H1 (cell line): ENCODE measurements around the gene FBXO21. TPM values are rescaled to one million over a fixed set of nuclear protein-coding genes. Genes with fewer than 3 reads are reported as not detected.
"Not testable (repeated sequence)": the region's sequence is repeated elsewhere in the genome, so short reads cannot be mapped to it uniquely, and the experiment has no call there.

Experiments used
- CTCF ChIA-PET: fragments of 300-600 bp; sonication (Branson Sonifier 250); formaldehyde crosslinking; loops from one replicate; lab custom pipeline; 2021; ENCODE audit not compliant: partially characterized antibody; lab: Charles Lee
- POLR2A ChIA-PET: fragments of 300-600 bp; sonication (Branson Sonifier 250); formaldehyde crosslinking; loops from one replicate; lab custom pipeline; 2021; ENCODE audit warnings: inconsistent platforms; ENCODE audit not compliant: partially characterized antibody; lab: Charles Lee
- DNase-seq, 2 experiments: peaks; one replicate each; pipeline versions ENCODE4 v3.0.0 to v3.0.0-alpha.2; 2010 to 2022; ENCODE audit warnings: low spot score in 2 of 2, low read depth in 1 of 2, mixed read lengths in 1 of 2
- FAIRE-seq: peaks from 2 replicates; lab custom pipeline; 2011; peaks lifted over from hg19 to GRCh38; lab: Jason Lieb, UNC
- H2AFZ ChIP-seq: 2 replicates; pipeline ENCODE4 v1.8.1; 2012; ENCODE audit warnings: low read length, inconsistent platforms
- H2AK5ac ChIP-seq: 2 replicates; pipeline ENCODE4 v1.6.1; 2013; ENCODE audit warnings: low read depth, low read length
- H2BK120ac ChIP-seq: replicated peaks from 2 replicates; pipeline ENCODE3; 2013; ENCODE audit warnings: low read depth, low read length, inconsistent platforms
- H2BK12ac ChIP-seq: 2 replicates; pipeline ENCODE4 v1.6.1; 2013; ENCODE audit warnings: low read depth, low read length
- H2BK15ac ChIP-seq: 2 replicates; pipeline ENCODE4 v1.6.1; 2013; ENCODE audit warnings: low read length
- H2BK20ac ChIP-seq: 2 replicates; pipeline ENCODE4 v1.6.1; 2013; ENCODE audit warnings: low read length
- H2BK5ac ChIP-seq: 2 replicates; pipeline ENCODE4 v1.6.1; 2013; ENCODE audit warnings: low read depth, low read length
- H3K14ac ChIP-seq: 2 replicates; pipeline ENCODE4 v1.6.1; 2013; ENCODE audit warnings: inconsistent platforms; ENCODE audit not compliant: insufficient read length
- H3K18ac ChIP-seq: 2 replicates; pipeline ENCODE4 v1.6.1; 2013; ENCODE audit warnings: low read length; ENCODE audit errors: extremely low read depth
- H3K23ac ChIP-seq: 2 replicates; pipeline ENCODE4 v1.6.1; 2013; ENCODE audit warnings: inconsistent platforms; ENCODE audit not compliant: insufficient read length
- H3K23me2 ChIP-seq: 2 replicates; pipeline ENCODE4 v1.6.1; 2013; ENCODE audit warnings: low read depth, low read length
- H3K27ac ChIP-seq: 2 replicates; pipeline ENCODE4 v1.6.1; 2011; ENCODE audit warnings: low read depth, low read length, inconsistent platforms
- H3K27me3 ChIP-seq, 4 experiments: replicated peaks in 1 of 4; 1 replicate in 1 of 4; 2 replicates in 3 of 4; pipeline versions ENCODE4 v1.6.1 to v1.8.1; 2011 to 2013; ENCODE audit warnings: low read length in 3 of 4, mild to moderate bottlenecking in 3 of 4, inconsistent platforms in 2 of 4, mixed read lengths in 2 of 4, moderate library complexity in 1 of 4; ENCODE audit not compliant: control insufficient read depth in 3 of 4, insufficient read depth in 3 of 4; ENCODE audit errors: extremely low read depth in 1 of 4
- H3K36me3 ChIP-seq, 4 experiments: 2 replicates each; pipeline versions ENCODE4 v1.6.1 to v1.8.1; 2011 to 2013; ENCODE audit warnings: mild to moderate bottlenecking in 4 of 4, low read length in 3 of 4, moderate library complexity in 2 of 4, control low read depth in 1 of 4, inconsistent platforms in 1 of 4; ENCODE audit not compliant: insufficient read depth in 4 of 4, control insufficient read depth in 2 of 4
- H3K4ac ChIP-seq: replicated peaks from 2 replicates; pipeline ENCODE3; 2013; ENCODE audit warnings: low read length, low read depth, mixed read lengths, inconsistent platforms; ENCODE audit not compliant: insufficient read length
- H3K4me1 ChIP-seq, 4 experiments: replicated peaks in 1 of 4; 1 replicate in 1 of 4; 2 replicates in 3 of 4; pipeline versions ENCODE4 v1.6.1 to v1.8.1; 2011 to 2013; ENCODE audit warnings: low read length in 3 of 4, inconsistent platforms in 2 of 4, mixed read lengths in 1 of 4; ENCODE audit not compliant: insufficient read depth in 4 of 4, control insufficient read depth in 3 of 4
- H3K4me2 ChIP-seq, 2 experiments: 2 replicates each; pipeline versions ENCODE4 v1.6.1 to v1.8.1; 2011 to 2013; ENCODE audit warnings: low read depth in 2 of 2, low read length in 2 of 2, control low read depth in 1 of 2, inconsistent platforms in 1 of 2, mild to moderate bottlenecking in 1 of 2; ENCODE audit not compliant: insufficient read depth in 1 of 2
- H3K4me3 ChIP-seq, 4 experiments: fragments of 200-600, 300-600 bp in 1 of 4; sonication (generic), shearing (Covaris generic), sonication (Bioruptor Twin) in 1 of 4; 2 replicates each; pipeline versions ENCODE4 v1.5.1 to v1.8.1; 2011 to 2016; ENCODE audit warnings: low read length in 4 of 4, low read depth in 3 of 4, control low read depth in 2 of 4, inconsistent platforms in 2 of 4, mild to moderate bottlenecking in 2 of 4, mixed read lengths in 1 of 4, moderate library complexity in 1 of 4; ENCODE audit not compliant: insufficient read depth in 2 of 4; ENCODE audit errors: extremely low read depth in 1 of 4
- H3K56ac ChIP-seq: replicated peaks from 2 replicates; pipeline ENCODE3; 2013; ENCODE audit warnings: low read depth, mild to moderate bottlenecking, mixed read lengths, low read length, inconsistent platforms; ENCODE audit not compliant: insufficient read length
- H3K79me1 ChIP-seq: 2 replicates; pipeline ENCODE4 v1.6.1; 2013; ENCODE audit warnings: low read depth, low read length, control low read depth
- H3K79me2 ChIP-seq, 2 experiments: 2 replicates each; pipeline versions ENCODE4 v1.6.1 to v1.8.1; 2012 to 2013; ENCODE audit warnings: low read length in 2 of 2, mild to moderate bottlenecking in 2 of 2, inconsistent platforms in 1 of 2; ENCODE audit not compliant: insufficient read depth in 2 of 2, control insufficient read depth in 1 of 2
- H3K9ac ChIP-seq, 4 experiments: replicated peaks in 1 of 4; 1 replicate in 1 of 4; 2 replicates in 3 of 4; pipeline versions ENCODE4 v1.6.1 to v1.8.1; 2011 to 2013; ENCODE audit warnings: low read depth in 3 of 4, low read length in 3 of 4, control low read depth in 2 of 4, mild to moderate bottlenecking in 2 of 4, moderate library complexity in 2 of 4, inconsistent platforms in 1 of 4; ENCODE audit errors: extremely low read depth in 1 of 4
- H3K9me3 ChIP-seq, 2 experiments: 2 replicates each; pipeline versions ENCODE4 v1.6.1 to v1.8.1; 2012 to 2013; ENCODE audit warnings: mild to moderate bottlenecking in 2 of 2, moderate library complexity in 2 of 2, control low read depth in 1 of 2, inconsistent platforms in 1 of 2, low read depth in 1 of 2, low read length in 1 of 2, mixed read lengths in 1 of 2; ENCODE audit not compliant: insufficient read depth in 2 of 2
- H4K20me1 ChIP-seq, 2 experiments: replicated peaks in 1 of 2; 2 replicates each; pipeline versions ENCODE3 to v1.8.1; 2011 to 2013; ENCODE audit warnings: inconsistent platforms in 2 of 2, low read length in 2 of 2, mild to moderate bottlenecking in 1 of 2; ENCODE audit not compliant: insufficient read depth in 2 of 2, control insufficient read depth in 1 of 2
- H4K5ac ChIP-seq: 2 replicates; pipeline ENCODE4 v1.6.1; 2013; ENCODE audit warnings: low read length, low read depth, mixed read lengths, inconsistent platforms; ENCODE audit not compliant: insufficient read length
- H4K8ac ChIP-seq: 2 replicates; pipeline ENCODE4 v1.8.0; 2013; ENCODE audit warnings: mild to moderate bottlenecking, moderate library complexity, low read length, inconsistent platforms; ENCODE audit not compliant: insufficient read depth; ENCODE audit errors: extremely low read depth
- H4K91ac ChIP-seq: replicated peaks from 2 replicates; pipeline ENCODE3; 2013; ENCODE audit warnings: low read length, mixed read lengths, inconsistent platforms; ENCODE audit not compliant: insufficient read length
- CTCF ChIP-seq, 3 experiments: IDR thresholded peaks; 1 replicate in 2 of 3; 2 replicates in 1 of 3; pipeline versions ENCODE4 v1.5.1 to v1.6.1; 2011; ENCODE audit warnings: low read length in 3 of 3, mild to moderate bottlenecking in 3 of 3, inconsistent platforms in 2 of 3, low read depth in 1 of 3, moderate library complexity in 1 of 3; ENCODE audit not compliant: insufficient read depth in 1 of 3; ENCODE audit errors: control extremely low read depth in 1 of 3
- GTF2F1 ChIP-seq: IDR thresholded peaks from 2 replicates; pipeline ENCODE4 v1.6.1; 2012; ENCODE audit warnings: low read depth, low read length, improper control_type of control experiment, borderline replicate concordance
- JUND ChIP-seq: IDR thresholded peaks from 2 replicates; pipeline ENCODE4 v1.6.1; 2011; ENCODE audit warnings: mild to moderate bottlenecking, improper control_type of control experiment, low read length
- RAD21 ChIP-seq, 2 experiments: IDR thresholded peaks in 1 of 2; conservative IDR thresholded peaks in 1 of 2; 2 replicates each; pipeline ENCODE4 v1.6.1; 2011; ENCODE audit warnings: low read depth in 2 of 2, low read length in 2 of 2, improper control_type of control experiment in 1 of 2, inconsistent platforms in 1 of 2, mild to moderate bottlenecking in 1 of 2, moderate library complexity in 1 of 2
- SIRT6 ChIP-seq: IDR thresholded peaks from one replicate; pipeline ENCODE4 v1.7.1; 2012; ENCODE audit warnings: low read length, inconsistent platforms
- SUZ12 ChIP-seq: fragments of 200-600 bp; sonication (generic); IDR thresholded peaks from 2 replicates; pipeline ENCODE4 v1.6.1; 2012; ENCODE audit warnings: mild to moderate bottlenecking, inconsistent platforms, low read length, moderate library complexity, mixed read lengths
- YY1 ChIP-seq: IDR thresholded peaks from 2 replicates; pipeline ENCODE4 v1.6.1; 2011; ENCODE audit warnings: low read depth, mild to moderate bottlenecking, low read length
- WGBS, 2 experiments: shearing (Covaris generic) in 1 of 2; methylation state at CpG; one replicate each; pipeline versions ENCODE4 v1.1.6 to v1.1.7; 2013 to 2015; ENCODE audit warnings: low lambda C conversion rate in 2 of 2, mixed read lengths in 2 of 2, inconsistent platforms in 1 of 2, low coverage in 1 of 2, missing lambda C conversion rate in 1 of 2; ENCODE audit not compliant: insufficient replicate concordance in 2 of 2, insufficient coverage in 1 of 2, insufficient read length in 1 of 2; ENCODE audit errors: extremely low coverage in 1 of 2, missing lambda C conversion rate in 1 of 2; 5-methylcytosine and 5-hydroxymethylcytosine counted together
- polyA plus RNA-seq, 7 experiments: library from polyadenylated mRNA; depleted of rRNA in 3 of 7; stranded (reverse) in 5 of 7; unstranded in 2 of 7; fragments of >200 nt in 5 of 7; fragments of 200-250 nt in 2 of 7; gene quantifications; 1 replicate in 5 of 7; 2 replicates in 1 of 7; 4 replicates in 1 of 7; pipeline versions ENCODE4 v1.2.1 to v1.2.3, GENCODE V29; 2011 to 2013; ENCODE audit warnings: missing spikeins in 2 of 7, mixed read lengths in 2 of 7
- total RNA-seq: library from RNA; stranded (reverse); fragmentation: NEBNext Ultra II Directional; extraction: Animal tissue kit (Norgen Biotek cat#: 25700); gene quantifications from 2 replicates; pipeline ENCODE4 v1.2.1, GENCODE V29; 2021

The FBXO21 gene
- total and polyA plus RNA-seq, 2 of the 8 experiments (the other 6 are each of a cell fraction or from before 2014, with no cell fraction given) = 57.0 to 80.6 TPM

GRCh38 chr12:117105902-117106301 lies 84.4 kb downstream of the FBXO21 start (continued):
- TF ChIP-seq JUND (no peak), SIRT6 (no peak), CTCF (IDR thresholded peaks at IDR 0.05; ENCODE audit: control extremely low read depth in 1 of 3, insufficient read depth in 1 of 3, low read depth in 1 of 3, low read length in 3 of 3) (no peak), RAD21 (IDR thresholded peaks at IDR 0.05 in 1 of 2, conservative IDR thresholded peaks at IDR 0.05 in 1 of 2; ENCODE audit: low read depth in 2 of 2, low read length in 2 of 2) (no peak), GTF2F1 (no peak), YY1 (no peak), SUZ12 (no peak)

GRCh38 chr12:117104003-117104402 lies 86.3 kb downstream of the FBXO21 start:
- H2AFZ ChIP-seq, H4K5ac ChIP-seq, H2AK5ac ChIP-seq, H2BK5ac ChIP-seq, DNase-seq, H4K91ac ChIP-seq, H3K4me3 ChIP-seq, H3K23me2 ChIP-seq, H3K4me1 ChIP-seq, H3K4ac ChIP-seq, H3K79me1 ChIP-seq, POLR2A ChIA-PET, H4K20me1 ChIP-seq, H3K9ac ChIP-seq, H3K27me3 ChIP-seq, H3K27ac ChIP-seq, H3K14ac ChIP-seq, FAIRE-seq, H2BK15ac ChIP-seq, H2BK20ac ChIP-seq, H2BK12ac ChIP-seq, H3K23ac ChIP-seq, H4K8ac ChIP-seq, H3K56ac ChIP-seq, H3K9me3 ChIP-seq, H2BK120ac ChIP-seq, H3K18ac ChIP-seq, H3K36me3 ChIP-seq, H3K4me2 ChIP-seq, H3K79me2 ChIP-seq: not testable (repeated sequence)
- 88% methylated on average over 2 of the region's 2 CpGs; no CpG with 5 or more reads in 1 of the 2 experiments for WGBS, 2 experiments
- CTCF ChIA-PET = interaction anchor here (1.2 to 5.8 kb wide), 2 partner anchors 15 to 81 kb away, joined by 3 to 32 read pairs; no protein-coding TSS in a partner anchor
